ENCODE measurements around the gene ITGB3. TPM values are rescaled to one million over a fixed set of nuclear protein-coding genes. Genes with fewer than 3 reads are reported as not detected.

ITGB3 gene
- total and polyA plus RNA-seq, 2 of the 8 experiments (the other 6 are each of a cell fraction or from before 2014, with no cell fraction given), result 0.08 to 0.09 TPM

GRCh38 chr17:47295037-47295873, 41.6 kb downstream of the ITGB3 start (continued):
- TF ChIP-seq CHD7 (IDR thresholded peaks at IDR 0.05; ENCODE audit: insufficient replicate concordance, low read length), result no peak
- no peak for TF ChIP-seq TCF12 (IDR thresholded peaks at IDR 0.05; ENCODE audit: low read depth, low read length)
- TF ChIP-seq TEAD4 (IDR thresholded peaks at IDR 0.05; ENCODE audit: low read depth, low read length), result no peak
- TF ChIP-seq MAFK (IDR thresholded peaks at IDR 0.05; ENCODE audit: low read depth, low read length), result no peak
- no peak for TF ChIP-seq NRF1 (IDR thresholded peaks at IDR 0.05; ENCODE audit: low read depth, low read length)
- no peak for TF ChIP-seq YY1 (IDR thresholded peaks at IDR 0.05; ENCODE audit: low read depth, low read length)
- no peak for TF ChIP-seq POU5F1 (IDR thresholded peaks at IDR 0.05; ENCODE audit: low read depth, low read length)
- no peak for TF ChIP-seq ATF2 (IDR thresholded peaks at IDR 0.05; ENCODE audit: low read length)
- no peak for TF ChIP-seq BACH1 (IDR thresholded peaks at IDR 0.05; ENCODE audit: low read length)
